Panc1 (cell line): ENCODE results near the gene WDFY2. TPM values are rescaled to one million over a fixed set of nuclear protein-coding genes. Genes with fewer than 3 reads are reported as not detected.

Source experiments
- ATAC-seq: fragments of 200-7000 bp; cut with Tn5 transposase; 2 replicates; pipeline ENCODE4 v1.9.1; 2020; ENCODE audit warnings: mild to moderate bottlenecking, moderate library complexity
- Bru-seq: library from RNA; stranded (reverse); fragments of 400-500 nt; gene quantifications from one replicate; lab custom pipeline; 2021; lab: Mats Ljungman, UMichigan
- BruChase-seq, 2 experiments: library from RNA; stranded (reverse); fragments of 400-500 nt; gene quantifications; one replicate each; lab custom pipeline; 2021; lab: Mats Ljungman, UMichigan
- BruUV-seq: library from RNA; stranded (reverse); fragments of 400-500 nt; replicated peaks from 2 replicates; lab custom pipeline; 2021; lab: Mats Ljungman, UMichigan
- CTCF ChIA-PET: fragments of 300-600 bp; sonication (Branson Sonifier 250); formaldehyde crosslinking; loops from one replicate; lab custom pipeline; 2022; ENCODE audit warnings: antibody characterized with exemption; lab: Charles Lee
- POLR2A ChIA-PET: fragments of 300-600 bp; sonication (Branson Sonifier 250); formaldehyde crosslinking; loops from one replicate; lab custom pipeline; 2022; ENCODE audit warnings: antibody characterized with exemption; lab: Charles Lee
- DNase-seq: peaks from one replicate; pipeline ENCODE4 v3.0.0-alpha.2; 2010; ENCODE audit warnings: low read depth, low spot score
- H3K27ac ChIP-seq: 2 replicates; pipeline ENCODE4 v1.5.1; 2011; ENCODE audit warnings: mild to moderate bottlenecking, low read length, inconsistent platforms
- H3K27me3 ChIP-seq: fragments of 200-500 bp; sonication (Bioruptor generic); 2 replicates; pipeline ENCODE4 v1.6.0; 2014; ENCODE audit warnings: low read length, inconsistent platforms; ENCODE audit not compliant: control insufficient read depth, insufficient read depth
- H3K36me3 ChIP-seq: fragments of 200-500 bp; sonication (Bioruptor generic); 2 replicates; pipeline ENCODE4 v1.5.1; 2014; ENCODE audit warnings: inconsistent platforms, mild to moderate bottlenecking, low read length, moderate library complexity; ENCODE audit not compliant: control insufficient read depth, insufficient read depth
- H3K4me1 ChIP-seq: 2 replicates; pipeline ENCODE4 v1.5.1; 2011; ENCODE audit warnings: inconsistent platforms, mild to moderate bottlenecking, low read length, moderate library complexity; ENCODE audit not compliant: control insufficient read depth, insufficient read depth
- H3K4me3 ChIP-seq, 2 experiments: 2 replicates each; pipeline ENCODE4 v1.5.1; 2011 to 2012; ENCODE audit warnings: low read depth in 2 of 2, low read length in 2 of 2, mild to moderate bottlenecking in 2 of 2, inconsistent platforms in 1 of 2, moderate library complexity in 1 of 2
- H3K9me3 ChIP-seq: fragments of 200-500 bp; sonication (Bioruptor generic); 2 replicates; pipeline ENCODE4 v1.5.1; 2014; ENCODE audit warnings: low read depth, mild to moderate bottlenecking, inconsistent platforms, low read length, moderate library complexity; ENCODE audit not compliant: control insufficient read depth, insufficient read depth
- POLR2AphosphoS5 ChIP-seq: IDR thresholded peaks from 2 replicates; pipeline ENCODE4 v1.6.1; 2012; ENCODE audit warnings: mild to moderate bottlenecking, low read depth, low read length, moderate library complexity
- SIN3A ChIP-seq: IDR thresholded peaks from 2 replicates; pipeline ENCODE4 v1.6.1; 2012; ENCODE audit warnings: low read depth, mild to moderate bottlenecking, low read length, moderate library complexity, borderline replicate concordance; ENCODE audit not compliant: insufficient read depth
- TCF7L2 ChIP-seq: IDR thresholded peaks from 2 replicates; pipeline ENCODE4 v1.6.1; 2011; ENCODE audit warnings: mild to moderate bottlenecking, low read depth, low read length, inconsistent platforms
- in situ Hi-C: cut with HindIII; loops from 2 replicates; pipeline ENCODE4 v1.10.0; 2016; ENCODE audit warnings: low sequenced_read_pairs, low pct_unique_long_range_greater_than_20kb
- intact Hi-C: fragments of 100-400 bp; cut with micrococcal nuclease; formaldehyde crosslinking; loops from one replicate; pipeline ENCODE4 v1.10.0; 2022; ENCODE audit not compliant: unreplicated experiment
- long read RNA-seq: library from polyadenylated mRNA; unstranded; transcript quantifications from one replicate; pipeline ENCODE4 v2.0.0, GENCODE V29; 2021; ENCODE audit not compliant: unreplicated experiment
- polyA plus RNA-seq: library from polyadenylated mRNA; unstranded; fragments of >200 nt; gene quantifications from one replicate; pipeline ENCODE4 v1.2.1, GENCODE V29; 2012; ENCODE audit warnings: missing spikeins; ENCODE audit not compliant: insufficient read length
- total RNA-seq: library from RNA; stranded (reverse); gene quantifications from one replicate; pipeline ENCODE4 v1.2.1, GENCODE V29; 2021; ENCODE audit not compliant: unreplicated experiment
- TF ChIP-seq, protein P1 (sequence below): fragments of 450-650 bp; IDR thresholded peaks from 2 replicates; pipeline ENCODE4 v1.5.1; 2017; ENCODE audit warnings: mild to moderate bottlenecking
- TF ChIP-seq, protein P2 (sequence below), 2 experiments: IDR thresholded peaks; 2 replicates each; pipeline ENCODE4 v1.6.1; 2011 to 2012; ENCODE audit warnings: low read depth in 2 of 2, control low read depth in 1 of 2, low read length in 1 of 2, mild to moderate bottlenecking in 1 of 2, moderate library complexity in 1 of 2; ENCODE audit not compliant: insufficient read depth in 1 of 2

WDFY2 gene, protein sequence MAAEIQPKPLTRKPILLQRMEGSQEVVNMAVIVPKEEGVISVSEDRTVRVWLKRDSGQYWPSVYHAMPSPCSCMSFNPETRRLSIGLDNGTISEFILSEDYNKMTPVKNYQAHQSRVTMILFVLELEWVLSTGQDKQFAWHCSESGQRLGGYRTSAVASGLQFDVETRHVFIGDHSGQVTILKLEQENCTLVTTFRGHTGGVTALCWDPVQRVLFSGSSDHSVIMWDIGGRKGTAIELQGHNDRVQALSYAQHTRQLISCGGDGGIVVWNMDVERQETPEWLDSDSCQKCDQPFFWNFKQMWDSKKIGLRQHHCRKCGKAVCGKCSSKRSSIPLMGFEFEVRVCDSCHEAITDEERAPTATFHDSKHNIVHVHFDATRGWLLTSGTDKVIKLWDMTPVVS
- 7.8 TPM for total RNA-seq
- polyA plus RNA-seq: 10.3 TPM
- Bru-seq, nascent RNA: percentile 79 among the genes with signal in this experiment
- BruChase-seq, experiment 1, labeled RNA remaining after a 2-hour chase: percentile 62 among the genes with signal in this experiment
- percentile 61 among the genes with signal in this experiment for BruChase-seq, experiment 2, labeled RNA remaining after a 6-hour chase
- long read RNA-seq, full-length matches to known transcripts: 11 of 44 reads
- long read RNA-seq, partial matches to known transcripts: 3 of 44 reads
- long read RNA-seq, other reads (novel, unspliced or antisense): 30 of 44 reads

DNA sequence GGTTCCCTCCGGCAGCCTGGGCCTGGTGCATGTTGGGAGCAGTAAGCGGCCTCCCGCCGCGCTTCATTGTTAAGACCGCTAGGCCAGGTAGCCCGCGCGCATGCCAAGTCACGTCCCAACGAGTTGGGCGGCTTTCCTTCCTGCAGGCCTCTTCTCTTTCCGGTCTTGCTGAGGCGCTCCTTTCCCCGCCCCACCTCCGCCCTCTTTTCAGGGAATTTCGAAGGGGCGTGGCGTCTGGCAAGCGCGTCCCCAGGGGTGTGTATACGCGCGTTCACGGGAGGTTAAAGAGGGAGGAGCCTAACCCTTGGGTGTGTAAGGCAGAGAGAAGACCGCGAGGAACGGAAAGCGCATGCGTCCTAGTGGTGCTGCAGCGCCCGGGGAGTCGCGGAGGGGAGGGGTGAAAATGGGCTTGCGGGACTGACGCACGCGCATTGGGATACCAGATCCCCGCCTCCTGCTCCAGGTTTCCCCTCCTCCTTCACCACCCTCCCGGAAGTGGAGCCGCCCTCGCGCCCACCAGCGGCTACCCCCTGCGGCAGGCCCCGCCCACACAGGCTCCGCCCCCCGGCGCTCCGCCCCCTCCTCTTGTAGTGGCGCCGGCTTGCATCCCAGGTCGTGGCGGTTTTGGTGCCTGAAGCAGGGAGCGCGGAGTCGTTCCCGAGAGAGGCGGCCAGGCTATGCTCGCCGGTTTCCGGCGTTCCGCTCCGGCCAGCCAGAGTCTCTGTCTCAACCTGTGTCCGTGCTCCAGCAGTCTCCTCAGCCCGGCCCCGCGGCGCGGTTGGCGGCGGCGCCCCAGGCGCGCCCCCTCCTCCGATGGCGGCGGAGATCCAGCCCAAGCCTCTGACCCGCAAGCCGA is at the start of gene WDFY2:
TSS of gene WDFY2 (plus strand) at position 588 of the 856 bp plus-strand sequence. CDS start at position 814, 226 bp downstream.
- POLR2A ChIA-PET: no interaction called here

More for the DNA sequence above, at the start of gene WDFY2:
- CTCF ChIA-PET: no interaction called here
- in situ Hi-C loops: no loop called here
- H3K27ac ChIP-seq: peak within 1 kb of the TSS; percentile 85
- peak within 1 kb of the TSS; percentile 85 to 92 for H3K4me3 ChIP-seq
- no peaks in the 10 kb centered on the region for H3K36me3 ChIP-seq
- DNase-seq: peak; percentile 96
- intact Hi-C loops: no loop called here
- no TSS peak for BruUV-seq
- H3K9me3 ChIP-seq: no peaks in the 10 kb centered on the region
- no peaks in the 10 kb centered on the region for H3K27me3 ChIP-seq
- peaks cover 19% of the 10 kb centered on the region for H3K4me1 ChIP-seq
- peak; percentile 66; the same call in 1 of the 2 replicates for TF ChIP-seq SIN3A
- TF ChIP-seq POLR2AphosphoS5: peak; percentile 46
- TF ChIP-seq, protein P1, sequence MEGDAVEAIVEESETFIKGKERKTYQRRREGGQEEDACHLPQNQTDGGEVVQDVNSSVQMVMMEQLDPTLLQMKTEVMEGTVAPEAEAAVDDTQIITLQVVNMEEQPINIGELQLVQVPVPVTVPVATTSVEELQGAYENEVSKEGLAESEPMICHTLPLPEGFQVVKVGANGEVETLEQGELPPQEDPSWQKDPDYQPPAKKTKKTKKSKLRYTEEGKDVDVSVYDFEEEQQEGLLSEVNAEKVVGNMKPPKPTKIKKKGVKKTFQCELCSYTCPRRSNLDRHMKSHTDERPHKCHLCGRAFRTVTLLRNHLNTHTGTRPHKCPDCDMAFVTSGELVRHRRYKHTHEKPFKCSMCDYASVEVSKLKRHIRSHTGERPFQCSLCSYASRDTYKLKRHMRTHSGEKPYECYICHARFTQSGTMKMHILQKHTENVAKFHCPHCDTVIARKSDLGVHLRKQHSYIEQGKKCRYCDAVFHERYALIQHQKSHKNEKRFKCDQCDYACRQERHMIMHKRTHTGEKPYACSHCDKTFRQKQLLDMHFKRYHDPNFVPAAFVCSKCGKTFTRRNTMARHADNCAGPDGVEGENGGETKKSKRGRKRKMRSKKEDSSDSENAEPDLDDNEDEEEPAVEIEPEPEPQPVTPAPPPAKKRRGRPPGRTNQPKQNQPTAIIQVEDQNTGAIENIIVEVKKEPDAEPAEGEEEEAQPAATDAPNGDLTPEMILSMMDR: no peak
- TF ChIP-seq TCF7L2: no peak
- TF ChIP-seq, protein P2, sequence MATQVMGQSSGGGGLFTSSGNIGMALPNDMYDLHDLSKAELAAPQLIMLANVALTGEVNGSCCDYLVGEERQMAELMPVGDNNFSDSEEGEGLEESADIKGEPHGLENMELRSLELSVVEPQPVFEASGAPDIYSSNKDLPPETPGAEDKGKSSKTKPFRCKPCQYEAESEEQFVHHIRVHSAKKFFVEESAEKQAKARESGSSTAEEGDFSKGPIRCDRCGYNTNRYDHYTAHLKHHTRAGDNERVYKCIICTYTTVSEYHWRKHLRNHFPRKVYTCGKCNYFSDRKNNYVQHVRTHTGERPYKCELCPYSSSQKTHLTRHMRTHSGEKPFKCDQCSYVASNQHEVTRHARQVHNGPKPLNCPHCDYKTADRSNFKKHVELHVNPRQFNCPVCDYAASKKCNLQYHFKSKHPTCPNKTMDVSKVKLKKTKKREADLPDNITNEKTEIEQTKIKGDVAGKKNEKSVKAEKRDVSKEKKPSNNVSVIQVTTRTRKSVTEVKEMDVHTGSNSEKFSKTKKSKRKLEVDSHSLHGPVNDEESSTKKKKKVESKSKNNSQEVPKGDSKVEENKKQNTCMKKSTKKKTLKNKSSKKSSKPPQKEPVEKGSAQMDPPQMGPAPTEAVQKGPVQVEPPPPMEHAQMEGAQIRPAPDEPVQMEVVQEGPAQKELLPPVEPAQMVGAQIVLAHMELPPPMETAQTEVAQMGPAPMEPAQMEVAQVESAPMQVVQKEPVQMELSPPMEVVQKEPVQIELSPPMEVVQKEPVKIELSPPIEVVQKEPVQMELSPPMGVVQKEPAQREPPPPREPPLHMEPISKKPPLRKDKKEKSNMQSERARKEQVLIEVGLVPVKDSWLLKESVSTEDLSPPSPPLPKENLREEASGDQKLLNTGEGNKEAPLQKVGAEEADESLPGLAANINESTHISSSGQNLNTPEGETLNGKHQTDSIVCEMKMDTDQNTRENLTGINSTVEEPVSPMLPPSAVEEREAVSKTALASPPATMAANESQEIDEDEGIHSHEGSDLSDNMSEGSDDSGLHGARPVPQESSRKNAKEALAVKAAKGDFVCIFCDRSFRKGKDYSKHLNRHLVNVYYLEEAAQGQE (IDR thresholded peaks at IDR 0.05; ENCODE audit: insufficient read depth in 1 of 2, low read depth in 2 of 2, low read length in 1 of 2): no peak
- ATAC-seq: peak; percentile 89
